Large intestine (tissue), 3 donors: Measurements from ENCODE around the gene COG5. TPM values are rescaled to one million over a fixed set of nuclear protein-coding genes. Genes with fewer than 3 reads are reported as not detected.
"Not testable (repeated sequence)": the region's sequence is repeated elsewhere in the genome, so short reads cannot be mapped to it uniquely, and the experiment has no call there.

ENCODE experiments used
- DNase-seq, 2 donors: peaks; one replicate each; pipeline versions ENCODE4 v3.0.0 to v3.0.0-alpha.2; 2013
- H3K27ac ChIP-seq: one replicate; pipeline ENCODE4 v1.5.1; 2013; ENCODE audit warnings: low read length
- H3K27me3 ChIP-seq: 2 replicates; pipeline ENCODE4 v1.6.1; 2013; ENCODE audit warnings: low read length; ENCODE audit not compliant: control insufficient read depth, insufficient read depth
- H3K36me3 ChIP-seq: 2 replicates; pipeline ENCODE4 v1.6.1; 2013; ENCODE audit warnings: low read length; ENCODE audit not compliant: control insufficient read depth, insufficient read depth
- H3K4me1 ChIP-seq: one replicate; pipeline ENCODE4 v1.6.1; 2013; ENCODE audit warnings: low read length; ENCODE audit not compliant: control insufficient read depth, insufficient read depth
- H3K4me3 ChIP-seq: one replicate; pipeline ENCODE4 v1.5.1; 2013; ENCODE audit warnings: low read length
- H3K9me3 ChIP-seq: one replicate; pipeline ENCODE4 v1.6.1; 2013; ENCODE audit warnings: mild to moderate bottlenecking, low read depth, low read length, moderate library complexity; ENCODE audit not compliant: control insufficient read depth
- WGBS: methylation state at CpG from one replicate; pipeline ENCODE4 v1.1.5; 2013; ENCODE audit warnings: low lambda C conversion rate; ENCODE audit not compliant: insufficient coverage; 5-methylcytosine and 5-hydroxymethylcytosine counted together
- polyA plus RNA-seq: library from polyadenylated mRNA; unstranded; fragments of 120-200 nt; gene quantifications from one replicate; pipeline ENCODE4 v1.2.1, GENCODE V29; 2013

COG5 gene
- polyA plus RNA-seq, 1 donor: 40.7 TPM

GRCh38 chr7:107234436-107234835 lies 329.3 kb downstream of the COG5 start:
- DNase-seq: no peak

GRCh38 chr7:107233981-107234380 lies 329.7 kb downstream of the COG5 start:
- WGBS: no CpG with 5 or more reads among the region's 1 CpG
- peaks cover 11% of the 10 kb centered on the region for H3K36me3 ChIP-seq
- H3K27ac ChIP-seq: no peak overlapping the region
- H3K27me3 ChIP-seq: no peaks in the 10 kb centered on the region
- no peaks in the 10 kb centered on the region for H3K9me3 ChIP-seq
- no peak overlapping the region for H3K4me3 ChIP-seq
- no peaks in the 10 kb centered on the region for H3K4me1 ChIP-seq
- no peak for DNase-seq

More at GRCh38 chr7:107234436-107234835, 329.3 kb downstream of the COG5 start:
- Histone ChIP-seq H3K36me3 (peaks cover 11% of the 10 kb centered on the region), H3K27ac (no peak overlapping the region), H3K27me3 (no peaks in the 10 kb centered on the region), H3K4me1 (no peaks in the 10 kb centered on the region), H3K9me3 (no peaks in the 10 kb centered on the region), H3K4me3 (no peak overlapping the region)
- WGBS: 67% methylated on average over 1 of the region's 3 CpGs

GRCh38 chr7:107233174-107233573 lies 330.5 kb downstream of the COG5 start:
- H3K27me3 ChIP-seq: no peaks in the 10 kb centered on the region
- H3K4me3 ChIP-seq: no peak overlapping the region
- no peak overlapping the region for H3K27ac ChIP-seq
- no CpG with 5 or more reads among the region's 4 CpGs for WGBS
- peaks cover 11% of the 10 kb centered on the region for H3K36me3 ChIP-seq
- H3K4me1 ChIP-seq: no peaks in the 10 kb centered on the region
- DNase-seq: no peak
- H3K9me3 ChIP-seq: no peaks in the 10 kb centered on the region

- peaks cover 11% of the 10 kb centered on the region for H3K36me3 ChIP-seq
- no peak overlapping the region for H3K4me3 ChIP-seq
- no peaks in the 10 kb centered on the region for H3K4me1 ChIP-seq
- H3K27ac ChIP-seq: no peak overlapping the region
- no peaks in the 10 kb centered on the region for H3K27me3 ChIP-seq
- WGBS: 89% methylated on average over 3 of the region's 7 CpGs
- H3K9me3 ChIP-seq: no peaks in the 10 kb centered on the region
- DNase-seq: no peak
Observed at GRCh38 chr7:107232568-107233090, 331.1 kb downstream of the COG5 start.

- Histone ChIP-seq H3K4me3 (no peak overlapping the region), H3K9me3 (no peaks in the 10 kb centered on the region), H3K36me3 (peaks cover 4% of the 10 kb centered on the region), H3K4me1 (no peaks in the 10 kb centered on the region), H3K27ac (no peak overlapping the region), H3K27me3 (no peaks in the 10 kb centered on the region)
- DNase-seq: no peak
- 100% methylated on average over 1 of the region's 3 CpGs for WGBS
Observed at GRCh38 chr7:107230334-107230733, 333.4 kb downstream of the COG5 start.

GRCh38 chr7:107228291-107228690 lies 335.4 kb downstream of the COG5 start:
- H3K4me3 ChIP-seq: no peak overlapping the region
- H3K4me1 ChIP-seq: no peaks in the 10 kb centered on the region
- DNase-seq: no peak
- no CpG with 5 or more reads among the region's 2 CpGs for WGBS
- H3K36me3 ChIP-seq: peaks cover 2% of the 10 kb centered on the region
- H3K27ac ChIP-seq: no peak overlapping the region
- no peaks in the 10 kb centered on the region for H3K27me3 ChIP-seq
- H3K9me3 ChIP-seq: no peaks in the 10 kb centered on the region

GRCh38 chr7:107224374-107225223 lies 339.1 kb downstream of the COG5 start:
- H3K27ac ChIP-seq: no peak overlapping the region
- H3K9me3 ChIP-seq: no peaks in the 10 kb centered on the region
- DNase-seq: peak; percentile 8 to 22
- H3K36me3 ChIP-seq: no peaks in the 10 kb centered on the region
- H3K27me3 ChIP-seq: no peaks in the 10 kb centered on the region
- no peaks in the 10 kb centered on the region for H3K4me1 ChIP-seq
- H3K4me3 ChIP-seq: no peak overlapping the region
- no CpG with 5 or more reads among the region's 5 CpGs for WGBS

GRCh38 chr7:107220806-107221205 lies 342.9 kb downstream of the COG5 start:
- DNase-seq, H3K27me3 ChIP-seq, H3K4me3 ChIP-seq, H3K4me1 ChIP-seq, H3K36me3 ChIP-seq, H3K27ac ChIP-seq, H3K9me3 ChIP-seq: not testable (repeated sequence)
- WGBS: no CpG with 5 or more reads among the region's 6 CpGs

- no peak for DNase-seq
- 80% methylated on average over 1 of the region's 5 CpGs for WGBS
- H3K27me3 ChIP-seq: no peaks in the 10 kb centered on the region
- H3K4me3 ChIP-seq: no peak overlapping the region
- no peak overlapping the region for H3K27ac ChIP-seq
- H3K9me3 ChIP-seq: peaks cover 5% of the 10 kb centered on the region
- no peaks in the 10 kb centered on the region for H3K36me3 ChIP-seq
- no peaks in the 10 kb centered on the region for H3K4me1 ChIP-seq
Observed at GRCh38 chr7:107220356-107220755, 343.4 kb downstream of the COG5 start.

- no peaks in the 10 kb centered on the region for H3K27me3 ChIP-seq
- no peak for DNase-seq
- peaks cover 12% of the 10 kb centered on the region for H3K9me3 ChIP-seq
- no peaks in the 10 kb centered on the region for H3K4me1 ChIP-seq
- H3K4me3 ChIP-seq: no peak overlapping the region
- H3K27ac ChIP-seq: no peak overlapping the region
- H3K36me3 ChIP-seq: no peaks in the 10 kb centered on the region
- 100% methylated on average over 1 of the region's 2 CpGs for WGBS
Observed at GRCh38 chr7:107219563-107220244, 344.0 kb downstream of the COG5 start.
